Neuronal stem cell (in vitro differentiated cells): Measurements from ENCODE around the gene PTPRR.

Source experiments
- DNase-seq: peaks from one replicate; pipeline ENCODE4 v3.0.0-alpha.2; 2013; ENCODE audit warnings: low spot score
- H2AFZ ChIP-seq: one replicate; pipeline ENCODE4 v1.6.1; 2013; ENCODE audit warnings: mild to moderate bottlenecking, low read length, inconsistent platforms
- H2AK5ac ChIP-seq: 2 replicates; pipeline ENCODE4 v1.6.1; 2013; ENCODE audit warnings: low read depth, mild to moderate bottlenecking, inconsistent platforms, low read length, moderate library complexity, mixed read lengths
- H2BK120ac ChIP-seq: 2 replicates; pipeline ENCODE4 v1.6.1; 2013; ENCODE audit warnings: low read depth, mild to moderate bottlenecking, inconsistent platforms, low read length, moderate library complexity, mixed read lengths
- H2BK12ac ChIP-seq: one replicate; pipeline ENCODE4 v1.6.1; 2013; ENCODE audit warnings: low read length, inconsistent platforms
- H2BK15ac ChIP-seq: 2 replicates; pipeline ENCODE4 v1.6.1; 2013; ENCODE audit warnings: mild to moderate bottlenecking, low read length, inconsistent platforms, mixed read lengths
- H2BK5ac ChIP-seq: one replicate; pipeline ENCODE4 v1.6.1; 2013; ENCODE audit warnings: inconsistent platforms, mild to moderate bottlenecking, low read length, moderate library complexity
- H3K14ac ChIP-seq: one replicate; pipeline ENCODE4 v1.6.1; 2013; ENCODE audit warnings: low read length, inconsistent platforms
- H3K18ac ChIP-seq: 2 replicates; pipeline ENCODE4 v1.6.1; 2013; ENCODE audit warnings: low read length, inconsistent platforms
- H3K23ac ChIP-seq: 2 replicates; pipeline ENCODE4 v1.6.1; 2013; ENCODE audit warnings: low read depth, mild to moderate bottlenecking, mixed read lengths, low read length, inconsistent platforms; ENCODE audit not compliant: poor library complexity
- H3K27ac ChIP-seq: replicated peaks from 3 replicates; pipeline ENCODE4 v1.5.1; 2013; ENCODE audit warnings: low read length, inconsistent platforms
- H3K27me3 ChIP-seq, 3 experiments: 2 replicates each; pipeline ENCODE4 v1.6.1; 2013; ENCODE audit warnings: low read length in 3 of 3, mild to moderate bottlenecking in 2 of 3, inconsistent platforms in 1 of 3, low read depth in 1 of 3, mixed read lengths in 1 of 3, moderate library complexity in 1 of 3; ENCODE audit not compliant: control insufficient read depth in 3 of 3, insufficient read depth in 3 of 3
- H3K36me3 ChIP-seq, 2 donors: replicated peaks in 1 of 2; 2 replicates each; pipeline ENCODE4 v1.6.1; 2013; ENCODE audit warnings: low read length in 2 of 2; ENCODE audit not compliant: control insufficient read depth in 2 of 2, insufficient read depth in 2 of 2
- H3K4ac ChIP-seq: 2 replicates; pipeline ENCODE4 v1.6.1; 2013; ENCODE audit warnings: inconsistent platforms, mild to moderate bottlenecking, low read length, moderate library complexity
- H3K4me1 ChIP-seq, 2 donors: 1 replicate in 1 of 2; 2 replicates in 1 of 2; pipeline ENCODE4 v1.6.1; 2013; ENCODE audit warnings: low read length in 2 of 2, low read depth in 1 of 2; ENCODE audit not compliant: control insufficient read depth in 2 of 2, insufficient read depth in 1 of 2
- H3K4me2 ChIP-seq: one replicate; pipeline ENCODE4 v1.6.1; 2013; ENCODE audit warnings: mild to moderate bottlenecking, low read length, inconsistent platforms; ENCODE audit not compliant: insufficient read depth, poor library complexity, severe bottlenecking
- H3K4me3 ChIP-seq, 2 donors: 2 replicates each; pipeline ENCODE4 v1.5.1; 2013; ENCODE audit warnings: low read length in 2 of 2, mild to moderate bottlenecking in 2 of 2, inconsistent platforms in 1 of 2, moderate library complexity in 1 of 2
- H3K79me1 ChIP-seq: one replicate; pipeline ENCODE4 v1.6.1; 2013; ENCODE audit warnings: low read depth, mild to moderate bottlenecking, inconsistent platforms, low read length, moderate library complexity
- H3K9ac ChIP-seq: one replicate; pipeline ENCODE4 v1.6.1; 2013; ENCODE audit warnings: mild to moderate bottlenecking, low read depth, low read length, inconsistent platforms; ENCODE audit not compliant: poor library complexity
- H3K9me3 ChIP-seq, 2 donors: replicated peaks in 1 of 2; 2 replicates each; pipeline versions ENCODE3 to v1.6.1; 2013; ENCODE audit warnings: low read length in 2 of 2, mild to moderate bottlenecking in 2 of 2, inconsistent platforms in 1 of 2, low read depth in 1 of 2, mixed read lengths in 1 of 2, moderate library complexity in 1 of 2; ENCODE audit not compliant: control insufficient read depth in 2 of 2, insufficient read depth in 1 of 2
- H4K8ac ChIP-seq: one replicate; pipeline ENCODE4 v1.6.1; 2013; ENCODE audit warnings: low read depth, mild to moderate bottlenecking, inconsistent platforms, low read length, moderate library complexity
- H4K91ac ChIP-seq: one replicate; pipeline ENCODE4 v1.6.1; 2013; ENCODE audit warnings: low read length, low read depth, mild to moderate bottlenecking, inconsistent platforms; ENCODE audit not compliant: poor library complexity
- WGBS, 2 donors: extraction: QIAGEN DNeasy Blood & Tissue Kit; methylation state at CpG; one replicate each; pipeline ENCODE4 v1.1.7; 2013; ENCODE audit warnings: missing lambda C conversion rate in 2 of 2, mixed read lengths in 1 of 2; ENCODE audit not compliant: insufficient read length in 2 of 2, insufficient replicate concordance in 1 of 2; ENCODE audit errors: extremely low coverage in 2 of 2; 5-methylcytosine and 5-hydroxymethylcytosine counted together

Gene PTPRR

DNA sequence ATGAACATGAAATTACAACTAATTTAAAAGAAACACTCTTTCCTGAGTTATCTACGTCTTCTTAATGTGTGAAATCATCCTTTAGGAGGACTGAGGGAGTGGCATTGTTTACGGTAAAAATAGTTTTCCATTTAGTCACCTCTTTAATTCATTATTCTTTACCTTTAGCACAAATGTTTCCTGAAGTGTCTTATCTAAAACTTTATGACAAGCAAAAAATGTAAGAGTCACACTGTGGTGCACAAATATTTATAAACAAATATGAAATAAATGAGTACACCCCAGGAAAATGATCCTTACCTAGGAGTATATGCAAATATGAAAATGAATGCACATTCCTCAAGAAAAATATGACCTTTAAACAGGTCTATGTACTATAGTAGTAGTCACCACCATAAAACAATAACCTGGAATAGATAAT lies 104.6 kb downstream of the PTPRR start:
- Histone ChIP-seq H3K36me3 (no peaks in the 10 kb centered on the region), H3K14ac (no peak overlapping the region), H3K4me2 (no peak overlapping the region), H3K27ac (no peak overlapping the region), H2BK15ac (no peak overlapping the region), H2BK120ac (no peak overlapping the region), H3K79me1 (no peaks in the 10 kb centered on the region), H4K91ac (no peak overlapping the region), H2BK5ac (no peak overlapping the region), H3K4me3 (no peak overlapping the region), H2BK12ac (no peak overlapping the region), H3K9me3 (no peaks in the 10 kb centered on the region), H3K9ac (no peak overlapping the region), H4K8ac (no peak overlapping the region), H3K23ac (no peak overlapping the region), H3K18ac (no peak overlapping the region), H2AFZ (no peak overlapping the region), H3K27me3 (no peaks in the 10 kb centered on the region), H3K4me1 (no peaks in the 10 kb centered on the region), H2AK5ac (no peak overlapping the region), H3K4ac (no peak overlapping the region)
- no peak for DNase-seq
- no CpG with 5 or more reads among the region's 2 CpGs for WGBS, 2 donors

DNA sequence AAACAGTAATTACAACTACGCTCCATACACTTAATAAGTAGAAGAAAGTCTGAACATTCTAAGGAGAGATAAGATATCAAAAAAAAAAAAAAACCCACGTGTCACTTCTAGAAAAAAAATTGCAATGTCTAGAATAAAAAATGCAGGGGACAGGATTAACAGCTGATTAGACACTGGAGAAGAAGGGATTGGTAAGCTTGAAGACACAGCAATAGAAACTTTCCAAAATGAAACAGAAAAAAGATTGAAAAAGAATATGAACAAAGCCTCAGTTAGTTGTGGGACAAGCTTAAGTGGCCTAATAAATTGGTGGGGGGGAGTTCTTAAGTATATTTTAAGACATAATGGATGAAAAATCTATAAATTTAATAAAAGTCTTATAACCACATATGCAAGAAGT lies 105.5 kb downstream of the PTPRR start:
- no peak overlapping the region for H3K14ac ChIP-seq
- H2AK5ac ChIP-seq, result no peak overlapping the region
- H3K23ac ChIP-seq, result no peak overlapping the region
- no peak overlapping the region for H3K4ac ChIP-seq
- H2AFZ ChIP-seq, result no peak overlapping the region
- no peaks in the 10 kb centered on the region for H3K4me1 ChIP-seq
- H3K79me1 ChIP-seq, result no peaks in the 10 kb centered on the region
- no peaks in the 10 kb centered on the region for H3K9me3 ChIP-seq
- no peaks in the 10 kb centered on the region for H3K27me3 ChIP-seq
- no peak overlapping the region for H3K18ac ChIP-seq
- H2BK12ac ChIP-seq, result no peak overlapping the region
- no peak overlapping the region for H3K4me2 ChIP-seq
- H4K91ac ChIP-seq, result no peak overlapping the region
- no peak overlapping the region for H2BK120ac ChIP-seq
- no peak overlapping the region for H3K4me3 ChIP-seq
- H3K27ac ChIP-seq, result no peak overlapping the region
- H3K36me3 ChIP-seq, result no peaks in the 10 kb centered on the region
- no peak overlapping the region for H3K9ac ChIP-seq
- no peak overlapping the region for H2BK15ac ChIP-seq
- no peak overlapping the region for H4K8ac ChIP-seq
- no CpG with 5 or more reads among the region's 2 CpGs for WGBS, 2 donors
- no peak overlapping the region for H2BK5ac ChIP-seq
- no peak for DNase-seq

DNA sequence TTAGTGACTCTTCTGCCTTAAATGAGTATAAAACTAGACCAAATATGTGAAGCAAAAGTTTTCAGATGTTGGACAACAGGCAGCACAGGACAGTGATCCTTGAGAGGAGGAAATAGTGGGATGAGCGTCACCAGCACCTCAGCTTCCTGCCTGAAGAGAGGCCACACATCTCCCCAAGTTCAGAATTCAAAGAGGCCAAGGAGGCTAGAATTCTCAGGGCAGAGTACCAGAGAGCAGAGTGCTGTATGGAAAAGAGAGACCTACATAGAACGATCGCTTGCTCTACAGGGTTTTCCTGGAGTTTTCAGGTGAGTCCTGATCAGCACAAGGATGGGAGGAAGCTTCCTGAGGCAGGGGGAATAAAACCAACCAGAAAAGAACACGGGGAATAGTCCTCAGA lies 107.0 kb downstream of the PTPRR start:
- no CpG with 5 or more reads among the region's 4 CpGs for WGBS, 2 donors

DNA sequence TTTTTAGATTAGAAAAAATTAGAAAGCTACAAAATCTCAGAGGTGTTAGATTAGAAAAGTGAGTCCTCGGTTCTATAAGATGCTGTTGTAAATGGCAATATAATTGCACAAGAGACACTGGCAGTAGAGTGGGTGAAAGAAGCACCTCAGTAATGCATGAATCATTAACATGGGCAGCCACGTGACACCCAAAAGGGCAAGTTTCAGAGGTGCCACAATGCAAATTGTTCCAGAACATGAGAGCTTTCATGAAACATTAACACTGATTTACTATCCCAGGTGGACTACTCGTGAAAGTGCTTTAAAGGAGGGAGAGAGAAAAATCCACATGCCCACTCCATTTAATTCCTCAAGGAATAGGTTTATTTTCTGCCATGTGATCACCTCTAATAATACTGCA lies 108.4 kb downstream of the PTPRR start:
- DNase-seq, result no peak
- H3K4me2 ChIP-seq, result no peak overlapping the region
- H2AK5ac ChIP-seq, result no peak overlapping the region
- no CpG with 5 or more reads among the region's 3 CpGs for WGBS, 2 donors
- no peaks in the 10 kb centered on the region for H3K36me3 ChIP-seq
- peaks cover 0 to 4% of the 10 kb centered on the region in 2 donors for H3K4me1 ChIP-seq
- H3K4me3 ChIP-seq, result no peak overlapping the region
- H2BK120ac ChIP-seq, result no peak overlapping the region
- no peak overlapping the region for H3K9ac ChIP-seq
- H3K4ac ChIP-seq, result no peak overlapping the region
- H2BK15ac ChIP-seq, result no peak overlapping the region
- H4K8ac ChIP-seq, result no peak overlapping the region
- no peak overlapping the region for H3K14ac ChIP-seq
- no peak overlapping the region for H2BK5ac ChIP-seq
- no peak overlapping the region for H2BK12ac ChIP-seq
- H3K27me3 ChIP-seq, result no peaks in the 10 kb centered on the region
- no peak overlapping the region for H3K23ac ChIP-seq
- H4K91ac ChIP-seq, result no peak overlapping the region
- H3K27ac ChIP-seq, result no peak overlapping the region
- no peak overlapping the region for H2AFZ ChIP-seq
- H3K79me1 ChIP-seq, result no peaks in the 10 kb centered on the region
- no peak overlapping the region for H3K18ac ChIP-seq
- no peaks in the 10 kb centered on the region for H3K9me3 ChIP-seq

More for the DNA sequence above, 107.0 kb downstream of the PTPRR start:
- H3K27me3 ChIP-seq, result no peaks in the 10 kb centered on the region
- H3K18ac ChIP-seq, result no peak overlapping the region
- no peak overlapping the region for H2AFZ ChIP-seq
- H3K4me1 ChIP-seq, result peaks cover 0 to 3% of the 10 kb centered on the region in 2 donors
- H3K36me3 ChIP-seq, result no peaks in the 10 kb centered on the region
- H3K9me3 ChIP-seq, result no peaks in the 10 kb centered on the region
- no peak overlapping the region for H4K91ac ChIP-seq
- no peak overlapping the region for H2BK12ac ChIP-seq
- H2BK5ac ChIP-seq, result no peak overlapping the region
- no peak overlapping the region for H2AK5ac ChIP-seq
- H3K23ac ChIP-seq, result no peak overlapping the region
- no peak overlapping the region for H2BK120ac ChIP-seq
- no peak overlapping the region for H2BK15ac ChIP-seq
- H3K4ac ChIP-seq, result no peak overlapping the region
- DNase-seq, result no peak
- no peak overlapping the region for H3K4me2 ChIP-seq
- H3K79me1 ChIP-seq, result no peaks in the 10 kb centered on the region
- no peak overlapping the region for H3K14ac ChIP-seq
- no peak overlapping the region for H3K9ac ChIP-seq
- no peak overlapping the region for H3K4me3 ChIP-seq
- H3K27ac ChIP-seq, result no peak overlapping the region
- no peak overlapping the region for H4K8ac ChIP-seq
